ENCODE results near the gene NECTIN1.

Gene NECTIN1

DNA sequence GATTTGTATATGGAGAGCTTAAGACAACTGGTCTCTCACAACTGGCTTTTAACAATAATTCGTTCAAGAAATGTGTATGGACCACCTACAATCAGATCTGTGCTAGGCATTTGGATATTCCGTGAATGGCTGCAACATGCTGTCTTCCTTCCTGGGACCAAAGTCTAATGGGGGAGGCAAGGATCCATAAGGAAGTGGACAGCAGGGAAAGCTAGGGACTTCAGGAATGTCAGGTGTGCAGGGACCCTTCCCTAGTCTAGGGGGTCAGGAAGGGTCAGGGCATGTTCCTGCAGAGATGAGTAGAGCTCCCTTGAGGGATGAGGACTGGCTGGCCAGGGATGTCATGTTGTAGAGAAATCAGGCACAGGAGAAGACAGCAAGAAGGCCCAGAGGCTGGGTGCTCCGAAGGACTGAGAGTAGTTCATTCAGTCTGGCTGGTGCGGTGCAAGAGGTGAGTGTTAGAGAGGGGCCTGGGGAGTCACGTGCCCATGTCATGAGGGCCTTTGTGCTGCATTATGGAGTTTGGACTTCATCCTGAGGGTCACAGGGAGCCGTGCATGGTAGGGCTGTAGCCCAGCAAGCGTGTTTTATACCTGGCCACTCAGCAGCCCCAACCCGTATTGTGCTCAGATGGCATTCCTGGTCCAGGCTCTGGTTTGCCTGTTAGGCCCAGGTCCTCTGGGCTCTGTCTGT lies 8.5 kb upstream of the NECTIN1 start:
- no peak overlapping the region for H3K4me3 ChIP-seq (ENCODE audit: low read depth, low read length)

GRCh38 chr11:119734788-119735187 lies 5.8 kb upstream of the NECTIN1 start:
- H3K4me3 ChIP-seq (ENCODE audit: low read depth, low read length), result no peak overlapping the region

GRCh38 chr11:119730789-119731386 lies 1.9 kb upstream of the NECTIN1 start:
- no peak overlapping the region for H3K4me3 ChIP-seq (ENCODE audit: low read depth, low read length)

- peak overlapping the region; percentile 95 for H3K4me3 ChIP-seq (ENCODE audit: low read depth, low read length)
Observed at GRCh38 chr11:119729951-119730613, 1.1 kb upstream of the NECTIN1 start.

DNA sequence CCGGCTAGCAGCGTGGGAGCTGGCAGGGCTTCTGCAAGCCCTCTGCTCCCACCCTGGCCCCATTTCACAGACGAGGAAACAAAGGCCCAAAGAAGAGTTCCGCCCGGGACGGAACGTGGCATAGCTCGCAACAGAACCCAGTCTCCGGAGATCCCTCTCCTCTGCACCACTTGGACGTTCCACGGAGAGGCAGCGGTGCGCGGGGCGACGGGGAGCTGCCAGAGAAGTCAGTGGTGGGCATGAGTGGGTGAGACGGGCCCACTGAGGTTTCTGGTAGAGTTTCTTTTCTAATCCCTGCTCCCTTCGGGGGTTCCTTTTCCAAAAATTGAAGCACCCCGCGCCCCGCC lies 554 bp upstream of the NECTIN1 start:
- peak overlapping the region; percentile 95 for H3K4me3 ChIP-seq (ENCODE audit: low read depth, low read length)

DNA sequence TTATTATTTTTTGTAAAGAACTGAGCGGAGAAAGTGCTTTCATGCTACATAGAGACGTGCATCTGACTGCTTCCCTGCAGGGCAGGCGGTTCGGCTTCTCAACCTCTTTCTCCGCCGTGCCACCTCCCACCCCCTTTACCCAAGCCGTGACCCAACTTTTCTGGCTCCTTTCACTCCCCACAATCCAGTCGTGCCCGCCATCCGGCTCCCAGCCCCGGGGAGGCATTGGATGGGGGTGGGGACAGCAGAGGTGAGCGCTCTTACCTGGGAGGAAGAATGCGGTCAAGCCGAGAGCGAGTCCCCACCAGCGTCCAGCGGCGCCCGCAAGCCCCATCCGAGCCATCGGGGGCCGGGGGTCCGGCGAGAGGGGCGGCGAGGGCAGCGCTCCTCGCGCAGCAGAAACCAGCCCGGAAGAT lies 781 bp downstream of the NECTIN1 start:
- peak overlapping the region; percentile 95 for H3K4me3 ChIP-seq (ENCODE audit: low read depth, low read length)

GRCh38 chr11:119727523-119728151 lies 1.4 kb downstream of the NECTIN1 start:
- H3K4me3 ChIP-seq (ENCODE audit: low read depth, low read length), result peak overlapping the region; percentile 95

DNA sequence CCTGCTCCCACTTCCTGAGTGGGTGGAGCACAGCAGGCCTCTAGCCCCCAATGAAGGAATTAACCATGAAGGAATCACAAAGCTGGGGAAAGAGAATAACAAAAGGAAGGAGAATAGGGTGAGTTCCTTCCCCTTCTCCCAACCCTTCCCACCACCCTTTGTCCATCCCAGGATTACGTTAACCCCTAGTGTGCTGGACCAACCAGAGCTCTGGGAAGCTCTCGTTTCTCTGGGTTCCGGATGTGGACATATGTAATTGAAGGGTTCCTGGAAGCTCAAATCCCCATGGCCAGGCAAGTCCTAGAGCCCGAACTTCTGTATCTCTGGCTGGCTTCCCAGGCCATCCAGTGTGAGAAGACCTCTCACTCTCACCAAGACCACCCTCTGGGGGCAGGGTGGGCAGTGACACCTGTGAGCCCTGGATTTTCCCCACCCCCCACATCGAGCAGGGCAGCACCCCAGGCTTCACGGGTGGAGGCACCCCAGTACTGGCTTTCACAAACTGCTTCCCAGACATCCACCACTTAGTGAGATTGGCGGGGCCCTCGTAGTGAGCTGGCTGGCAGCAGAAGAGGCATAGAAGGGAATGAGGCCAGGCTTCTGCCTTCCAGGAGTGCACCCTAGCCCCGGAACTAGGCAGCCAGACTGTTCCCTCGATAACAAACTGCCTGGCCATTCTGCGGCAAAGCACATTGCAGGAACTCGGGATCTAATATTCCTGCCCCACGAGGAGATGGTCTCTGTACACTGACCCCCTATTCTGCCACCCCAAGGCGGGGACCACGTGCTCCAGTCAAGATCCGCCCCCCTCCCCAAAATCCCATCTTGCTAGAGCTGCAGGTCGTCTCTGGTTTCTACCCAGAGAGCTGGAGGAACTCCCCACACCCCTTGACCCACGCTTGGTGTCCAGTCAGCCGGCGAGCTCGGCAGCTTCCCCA lies 2.1 kb downstream of the NECTIN1 start:
- H3K4me3 ChIP-seq (ENCODE audit: low read depth, low read length), result peak overlapping the region; percentile 95

DNA sequence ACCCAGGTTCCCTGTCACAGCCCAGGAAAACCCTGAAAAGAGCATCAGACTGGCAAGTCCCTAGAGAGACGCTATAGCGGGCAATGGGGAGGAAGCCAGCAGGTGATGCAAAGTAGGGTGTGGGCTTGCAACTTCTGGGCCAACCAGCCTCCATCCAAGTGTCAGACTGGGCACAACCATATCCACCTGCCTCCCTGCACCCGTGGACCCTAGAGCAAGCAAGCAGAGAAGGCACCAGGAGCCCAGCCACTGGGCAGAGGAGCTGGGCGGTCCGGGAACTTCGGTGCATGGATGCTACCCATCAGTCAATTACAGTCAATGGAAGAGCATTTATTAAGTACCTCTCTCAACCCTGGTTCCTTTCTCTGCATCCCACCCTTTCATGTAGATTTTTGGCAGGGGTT lies 2.8 kb downstream of the NECTIN1 start:
- peak overlapping the region; percentile 95 for H3K4me3 ChIP-seq (ENCODE audit: low read depth, low read length)

DNA sequence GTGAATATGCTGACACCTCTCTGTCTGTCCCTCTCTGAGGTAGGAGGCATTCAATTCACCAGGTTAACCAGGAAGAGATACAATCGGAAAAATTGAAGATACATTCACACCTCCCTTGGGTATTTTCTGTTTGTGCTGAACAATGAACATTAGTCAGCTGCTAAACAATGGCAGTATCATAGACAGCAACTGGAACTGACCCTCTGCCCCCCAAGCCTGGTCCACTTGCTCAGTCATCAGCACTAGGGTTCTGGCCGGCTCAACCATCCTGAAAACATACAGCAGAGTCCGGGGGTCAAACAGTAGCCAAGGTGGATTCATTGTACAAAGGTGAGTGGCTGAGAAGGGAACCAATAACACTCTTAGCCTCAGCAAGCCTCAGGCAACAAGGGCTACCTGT lies 4.0 kb downstream of the NECTIN1 start:
- H3K4me3 ChIP-seq (ENCODE audit: low read depth, low read length), result no peak overlapping the region

DNA sequence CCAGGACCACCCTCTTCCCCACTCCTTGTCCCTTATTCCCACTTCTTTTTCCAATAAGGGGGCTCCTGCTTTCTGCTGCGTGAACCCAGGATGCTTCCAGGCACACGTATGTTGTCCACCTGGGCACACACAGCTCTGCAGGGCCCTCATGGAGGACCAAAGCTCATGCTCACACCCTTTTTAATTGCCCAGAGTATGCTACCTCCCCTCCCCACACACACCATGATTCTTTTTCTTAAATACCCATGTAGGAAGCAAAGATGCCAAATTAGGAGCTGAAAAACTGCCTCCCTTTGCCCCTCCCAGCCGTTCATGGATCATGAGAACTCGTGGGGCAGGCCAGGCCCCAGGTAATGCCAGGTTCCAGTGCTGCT lies 5.1 kb downstream of the NECTIN1 start:
- H3K4me3 ChIP-seq (ENCODE audit: low read depth, low read length), result no peak overlapping the region

GRCh38 chr11:119723243-119723951 lies 5.6 kb downstream of the NECTIN1 start:
- H3K4me3 ChIP-seq (ENCODE audit: low read depth, low read length), result no peak overlapping the region

- H3K4me3 ChIP-seq (ENCODE audit: low read depth, low read length), result no peak overlapping the region
Observed at GRCh38 chr11:119722281-119722794, 6.7 kb downstream of the NECTIN1 start.

- H3K4me3 ChIP-seq (ENCODE audit: low read depth, low read length), result no peak overlapping the region
Observed at GRCh38 chr11:119721129-119722120, 7.6 kb downstream of the NECTIN1 start.

- H3K4me3 ChIP-seq (ENCODE audit: low read depth, low read length), result no peak overlapping the region
Observed at GRCh38 chr11:119720311-119720913, 8.6 kb downstream of the NECTIN1 start.

DNA sequence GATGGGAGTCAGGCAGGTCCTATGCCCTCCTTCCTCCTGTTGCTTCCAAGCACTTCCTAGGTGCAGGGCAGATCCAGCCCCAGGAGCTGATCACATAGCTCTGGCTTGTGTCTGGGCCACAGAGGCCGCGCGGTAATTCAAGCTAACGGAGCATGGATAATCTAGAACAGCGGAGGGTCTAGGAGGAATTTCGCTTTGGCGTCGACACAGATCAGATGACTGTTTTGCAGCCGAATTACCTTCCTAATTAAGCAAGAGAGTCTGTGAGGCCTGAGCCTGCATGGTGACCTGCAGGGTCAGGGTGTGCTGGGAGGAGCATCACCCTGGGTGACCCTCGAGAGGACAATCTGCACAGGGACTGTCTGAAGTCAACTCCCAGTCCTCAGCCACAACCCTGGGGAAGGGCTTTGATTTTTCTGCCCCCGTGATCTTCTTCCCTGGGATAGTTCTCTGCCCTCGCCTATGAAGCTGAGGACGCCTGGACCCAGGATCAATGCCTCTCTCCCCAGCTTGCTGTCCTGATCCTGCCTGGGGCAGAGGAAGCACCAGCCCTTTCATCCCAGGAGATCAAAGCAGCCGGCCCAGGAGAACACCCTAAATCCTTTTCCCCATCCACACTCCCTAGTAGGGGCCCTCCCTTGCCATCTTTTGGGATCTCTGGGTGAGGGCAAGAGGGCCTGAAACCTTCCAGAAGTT lies 11.0 kb downstream of the NECTIN1 start:
- H3K4me3 ChIP-seq (ENCODE audit: low read depth, low read length), result no peak overlapping the region

- no peak overlapping the region for H3K4me3 ChIP-seq (ENCODE audit: low read depth, low read length)
Observed at GRCh38 chr11:119716582-119717498, 12.2 kb downstream of the NECTIN1 start.

Data from iPS-11a (cell line).